Panc1 (cell line): ENCODE measurements around the gene ACKR4. TPM values are rescaled to one million over a fixed set of nuclear protein-coding genes. Genes with fewer than 3 reads are reported as not detected.

ENCODE experiments used
- ATAC-seq: fragments of 200-7000 bp; cut with Tn5 transposase; 2 replicates; pipeline ENCODE4 v1.9.1; 2020; ENCODE audit warnings: mild to moderate bottlenecking, moderate library complexity
- BruUV-seq: library from RNA; stranded (reverse); fragments of 400-500 nt; replicated peaks from 2 replicates; lab custom pipeline; 2021; lab: Mats Ljungman, UMichigan
- CTCF ChIA-PET: fragments of 300-600 bp; sonication (Branson Sonifier 250); formaldehyde crosslinking; loops from one replicate; lab custom pipeline; 2022; ENCODE audit warnings: antibody characterized with exemption; lab: Charles Lee
- POLR2A ChIA-PET: fragments of 300-600 bp; sonication (Branson Sonifier 250); formaldehyde crosslinking; loops from one replicate; lab custom pipeline; 2022; ENCODE audit warnings: antibody characterized with exemption; lab: Charles Lee
- DNase-seq: peaks from one replicate; pipeline ENCODE4 v3.0.0-alpha.2; 2010; ENCODE audit warnings: low read depth, low spot score
- H3K27ac ChIP-seq: 2 replicates; pipeline ENCODE4 v1.5.1; 2011; ENCODE audit warnings: mild to moderate bottlenecking, low read length, inconsistent platforms
- H3K27me3 ChIP-seq: fragments of 200-500 bp; sonication (Bioruptor generic); 2 replicates; pipeline ENCODE4 v1.6.0; 2014; ENCODE audit warnings: low read length, inconsistent platforms; ENCODE audit not compliant: control insufficient read depth, insufficient read depth
- H3K36me3 ChIP-seq: fragments of 200-500 bp; sonication (Bioruptor generic); 2 replicates; pipeline ENCODE4 v1.5.1; 2014; ENCODE audit warnings: inconsistent platforms, mild to moderate bottlenecking, low read length, moderate library complexity; ENCODE audit not compliant: control insufficient read depth, insufficient read depth
- H3K4me1 ChIP-seq: 2 replicates; pipeline ENCODE4 v1.5.1; 2011; ENCODE audit warnings: inconsistent platforms, mild to moderate bottlenecking, low read length, moderate library complexity; ENCODE audit not compliant: control insufficient read depth, insufficient read depth
- H3K4me3 ChIP-seq, 2 experiments: 2 replicates each; pipeline ENCODE4 v1.5.1; 2011 to 2012; ENCODE audit warnings: low read depth in 2 of 2, low read length in 2 of 2, mild to moderate bottlenecking in 2 of 2, inconsistent platforms in 1 of 2, moderate library complexity in 1 of 2
- H3K9me3 ChIP-seq: fragments of 200-500 bp; sonication (Bioruptor generic); 2 replicates; pipeline ENCODE4 v1.5.1; 2014; ENCODE audit warnings: low read depth, mild to moderate bottlenecking, inconsistent platforms, low read length, moderate library complexity; ENCODE audit not compliant: control insufficient read depth, insufficient read depth
- POLR2AphosphoS5 ChIP-seq: IDR thresholded peaks from 2 replicates; pipeline ENCODE4 v1.6.1; 2012; ENCODE audit warnings: mild to moderate bottlenecking, low read depth, low read length, moderate library complexity
- REST ChIP-seq, 2 experiments: IDR thresholded peaks; 2 replicates each; pipeline ENCODE4 v1.6.1; 2011 to 2012; ENCODE audit warnings: low read depth in 2 of 2, control low read depth in 1 of 2, low read length in 1 of 2, mild to moderate bottlenecking in 1 of 2, moderate library complexity in 1 of 2; ENCODE audit not compliant: insufficient read depth in 1 of 2
- SIN3A ChIP-seq: IDR thresholded peaks from 2 replicates; pipeline ENCODE4 v1.6.1; 2012; ENCODE audit warnings: low read depth, mild to moderate bottlenecking, low read length, moderate library complexity, borderline replicate concordance; ENCODE audit not compliant: insufficient read depth
- TCF7L2 ChIP-seq: IDR thresholded peaks from 2 replicates; pipeline ENCODE4 v1.6.1; 2011; ENCODE audit warnings: mild to moderate bottlenecking, low read depth, low read length, inconsistent platforms
- in situ Hi-C: cut with HindIII; loops from 2 replicates; pipeline ENCODE4 v1.10.0; 2016; ENCODE audit warnings: low sequenced_read_pairs, low pct_unique_long_range_greater_than_20kb
- intact Hi-C: fragments of 100-400 bp; cut with micrococcal nuclease; formaldehyde crosslinking; loops from one replicate; pipeline ENCODE4 v1.10.0; 2022; ENCODE audit not compliant: unreplicated experiment
- total RNA-seq: library from RNA; stranded (reverse); gene quantifications from one replicate; pipeline ENCODE4 v1.2.1, GENCODE V29; 2021; ENCODE audit not compliant: unreplicated experiment
- TF ChIP-seq, protein P1 (sequence below): fragments of 450-650 bp; IDR thresholded peaks from 2 replicates; pipeline ENCODE4 v1.5.1; 2017; ENCODE audit warnings: mild to moderate bottlenecking

The ACKR4 gene
- total RNA-seq, 1 experiment from 2014 or later = not detected

DNA sequence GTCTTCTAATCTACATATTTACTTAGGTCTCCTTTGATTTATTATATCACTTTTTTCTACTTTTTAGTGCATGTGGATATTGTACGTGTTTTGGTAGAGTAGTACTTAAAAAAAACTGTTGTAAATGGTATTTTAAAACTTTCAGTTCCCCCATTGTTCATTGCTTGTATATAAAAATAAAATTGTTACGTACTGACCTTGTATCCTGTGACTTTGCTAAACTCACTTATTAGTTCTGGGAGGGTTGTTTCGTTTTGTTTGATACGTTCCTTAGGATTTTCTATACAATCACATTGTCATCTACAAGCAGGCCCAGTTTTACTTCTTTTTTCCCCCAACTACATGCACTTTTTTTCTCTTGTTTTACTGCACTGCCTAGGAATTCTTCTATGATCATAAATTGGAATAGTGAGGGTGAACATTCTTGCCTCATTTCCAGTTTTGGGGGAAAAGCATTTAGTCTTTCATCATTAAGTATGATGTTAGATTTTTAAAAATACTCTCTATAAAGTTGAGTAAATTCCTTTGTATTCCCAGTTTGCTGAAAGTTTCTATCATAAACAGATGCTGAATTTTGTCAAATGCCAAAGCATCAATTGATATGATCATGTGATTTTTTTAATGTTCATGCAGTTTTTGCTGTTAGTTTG is 33.5 kb upstream of the ACKR4 start:
- Histone ChIP-seq H3K36me3 (no peaks in the 10 kb centered on the region), H3K27me3 (no peaks in the 10 kb centered on the region), H3K9me3 (no peaks in the 10 kb centered on the region), H3K4me3 (no peak overlapping the region), H3K4me1 (no peaks in the 10 kb centered on the region), H3K27ac (no peak overlapping the region)
- intact Hi-C loops (no loop called here), in situ Hi-C loops (no loop called here)
- no peak for ATAC-seq
- BruUV-seq = no TSS peak
- TF ChIP-seq SIN3A (no peak), TCF7L2 (no peak), REST (IDR thresholded peaks at IDR 0.05; ENCODE audit: insufficient read depth in 1 of 2, low read depth in 2 of 2, low read length in 1 of 2) (no peak), POLR2AphosphoS5 (no peak)
- TF ChIP-seq, protein P1, sequence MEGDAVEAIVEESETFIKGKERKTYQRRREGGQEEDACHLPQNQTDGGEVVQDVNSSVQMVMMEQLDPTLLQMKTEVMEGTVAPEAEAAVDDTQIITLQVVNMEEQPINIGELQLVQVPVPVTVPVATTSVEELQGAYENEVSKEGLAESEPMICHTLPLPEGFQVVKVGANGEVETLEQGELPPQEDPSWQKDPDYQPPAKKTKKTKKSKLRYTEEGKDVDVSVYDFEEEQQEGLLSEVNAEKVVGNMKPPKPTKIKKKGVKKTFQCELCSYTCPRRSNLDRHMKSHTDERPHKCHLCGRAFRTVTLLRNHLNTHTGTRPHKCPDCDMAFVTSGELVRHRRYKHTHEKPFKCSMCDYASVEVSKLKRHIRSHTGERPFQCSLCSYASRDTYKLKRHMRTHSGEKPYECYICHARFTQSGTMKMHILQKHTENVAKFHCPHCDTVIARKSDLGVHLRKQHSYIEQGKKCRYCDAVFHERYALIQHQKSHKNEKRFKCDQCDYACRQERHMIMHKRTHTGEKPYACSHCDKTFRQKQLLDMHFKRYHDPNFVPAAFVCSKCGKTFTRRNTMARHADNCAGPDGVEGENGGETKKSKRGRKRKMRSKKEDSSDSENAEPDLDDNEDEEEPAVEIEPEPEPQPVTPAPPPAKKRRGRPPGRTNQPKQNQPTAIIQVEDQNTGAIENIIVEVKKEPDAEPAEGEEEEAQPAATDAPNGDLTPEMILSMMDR = no peak
- CTCF ChIA-PET = no interaction called here
- DNase-seq = no peak
- POLR2A ChIA-PET = no interaction called here

GRCh38 chr3:132564070-132564465 is 33.0 kb upstream of the ACKR4 start:
- no peak for ATAC-seq
- in situ Hi-C loops = no loop called here
- TF ChIP-seq REST (IDR thresholded peaks at IDR 0.05; ENCODE audit: insufficient read depth in 1 of 2, low read depth in 2 of 2, low read length in 1 of 2) (no peak), SIN3A (no peak), POLR2AphosphoS5 (no peak), TCF7L2 (no peak)
- TF ChIP-seq, protein P1 = no peak
- H3K36me3 ChIP-seq = no peaks in the 10 kb centered on the region
- no peaks in the 10 kb centered on the region for H3K27me3 ChIP-seq
- no peak for DNase-seq
- ChIA-PET CTCF (no interaction called here), POLR2A (no interaction called here)
- no peaks in the 10 kb centered on the region for H3K9me3 ChIP-seq
- intact Hi-C loops = no loop called here
- H3K27ac ChIP-seq = no peak overlapping the region
- no peaks in the 10 kb centered on the region for H3K4me1 ChIP-seq
- no TSS peak for BruUV-seq
- no peak overlapping the region for H3K4me3 ChIP-seq
